H4 (cell line): ENCODE results near the gene CCDC196. TPM values are rescaled to one million over a fixed set of nuclear protein-coding genes. Genes with fewer than 3 reads are reported as not detected.

Source experiments
- total RNA-seq: library from RNA; depleted of rRNA; stranded (reverse); fragments of >200 nt; shearing (Covaris generic); gene quantifications from 2 replicates; pipeline ENCODE4 v1.2.3, GENCODE V29; 2014; rRNA removed

The CCDC196 gene
- total RNA-seq, 1 experiment from 2014 or later = not detected

Other genes starting within 250 kb of the CCDC196 start
- gene GPHN, start 21.8 kb downstream of the CCDC196 start, total RNA-seq = 11.6 and 44.6 TPM in 2 replicates